ENCODE measurements around the gene SPNS3. TPM values are rescaled to one million over a fixed set of nuclear protein-coding genes. Genes with fewer than 3 reads are reported as not detected.
A peak's percentile ranks its signal among the peaks of the same experiment; 100 is the strongest.

Gene SPNS3
- total RNA-seq, 1 experiment from 2014 or later, result 15.9 TPM

DNA sequence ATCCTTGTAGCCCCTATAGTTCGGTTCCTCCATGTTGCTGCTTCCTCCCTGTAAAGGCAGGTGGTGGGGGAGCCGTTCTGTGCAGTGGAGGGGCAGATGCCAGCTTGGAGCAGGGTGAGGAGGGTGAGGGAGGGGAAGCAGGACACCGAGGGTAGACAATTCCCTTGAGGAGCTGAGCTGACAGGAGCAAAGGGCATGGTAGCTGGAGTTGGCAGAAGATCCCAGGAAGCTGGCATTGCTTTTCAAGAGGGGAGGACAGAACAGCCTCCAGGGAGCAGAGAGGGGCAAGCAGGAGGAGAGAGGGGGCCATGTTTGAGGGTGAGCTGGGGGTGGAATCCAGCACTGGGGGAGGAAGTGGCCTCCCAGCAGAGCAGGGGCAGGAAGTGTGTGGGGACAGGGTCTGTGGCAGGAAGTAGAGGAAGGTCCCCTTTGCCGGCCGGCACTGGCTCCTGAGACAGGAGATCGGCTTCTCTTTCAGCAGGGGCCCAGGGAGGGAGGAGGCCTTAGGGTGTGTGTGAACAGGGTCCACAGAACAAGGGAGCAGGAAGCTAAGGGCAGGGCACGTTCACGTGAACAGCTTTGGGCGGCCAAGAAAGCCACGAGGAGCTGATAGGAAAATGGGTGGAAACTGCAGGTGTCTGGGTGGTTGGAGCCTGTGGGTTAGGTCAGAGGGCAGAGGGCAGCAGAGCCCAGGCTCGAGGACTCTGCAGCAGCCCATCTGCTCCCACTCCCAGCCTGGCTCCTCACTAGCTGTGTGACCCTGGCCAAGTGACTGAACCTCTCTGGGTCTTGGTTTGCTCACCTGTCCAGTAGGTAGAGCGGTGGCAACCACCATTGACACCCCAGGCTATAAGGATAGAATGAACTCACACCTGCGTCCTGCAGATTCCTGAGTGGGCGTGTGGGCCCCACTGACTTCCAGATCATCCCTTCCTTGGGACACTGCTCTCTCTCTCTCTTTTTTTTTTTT, 47.5 kb downstream of the SPNS3 start:
- no peaks in the 10 kb centered on the region for H3K36me3 ChIP-seq (ENCODE audit: low read depth)
- no peaks in the 10 kb centered on the region for H3K9me3 ChIP-seq (ENCODE audit: insufficient read depth, low read depth)
- ChIA-PET POLR2A (ENCODE audit: unreplicated experiment) (interaction anchor here (0.5 kb wide), 1 partner anchor 74 kb away, joined by 3 read pairs; the partner anchor contains the start of gene MYBBP1A), CTCF (interaction anchor here (0.6 kb wide), 1 partner anchor 24 kb away, joined by 3 read pairs; no protein-coding TSS in a partner anchor)
- peaks cover 64% of the 10 kb centered on the region for H3F3A ChIP-seq (ENCODE audit: insufficient read depth, low read depth)
- peak overlapping the region; percentile 87 for H3K4me2 ChIP-seq
- H3K4me3 ChIP-seq, result no peak overlapping the region
- DNase-seq, result no peak
- peaks cover 20% of the 10 kb centered on the region for H3K79me2 ChIP-seq (ENCODE audit: low read depth)
- no peaks in the 10 kb centered on the region for H4K20me1 ChIP-seq (ENCODE audit: insufficient read depth)
- peaks cover 87% of the 10 kb centered on the region for H3K4me1 ChIP-seq (replicated peaks; ENCODE audit: insufficient read depth)
- peak overlapping the region; percentile 96 for H3K27ac ChIP-seq
- H2AFZ ChIP-seq, result no peak overlapping the region
- TF ChIP-seq EZH2 (IDR thresholded peaks at IDR 0.05; ENCODE audit: low read depth), result no peak
- TF ChIP-seq, protein P1, sequence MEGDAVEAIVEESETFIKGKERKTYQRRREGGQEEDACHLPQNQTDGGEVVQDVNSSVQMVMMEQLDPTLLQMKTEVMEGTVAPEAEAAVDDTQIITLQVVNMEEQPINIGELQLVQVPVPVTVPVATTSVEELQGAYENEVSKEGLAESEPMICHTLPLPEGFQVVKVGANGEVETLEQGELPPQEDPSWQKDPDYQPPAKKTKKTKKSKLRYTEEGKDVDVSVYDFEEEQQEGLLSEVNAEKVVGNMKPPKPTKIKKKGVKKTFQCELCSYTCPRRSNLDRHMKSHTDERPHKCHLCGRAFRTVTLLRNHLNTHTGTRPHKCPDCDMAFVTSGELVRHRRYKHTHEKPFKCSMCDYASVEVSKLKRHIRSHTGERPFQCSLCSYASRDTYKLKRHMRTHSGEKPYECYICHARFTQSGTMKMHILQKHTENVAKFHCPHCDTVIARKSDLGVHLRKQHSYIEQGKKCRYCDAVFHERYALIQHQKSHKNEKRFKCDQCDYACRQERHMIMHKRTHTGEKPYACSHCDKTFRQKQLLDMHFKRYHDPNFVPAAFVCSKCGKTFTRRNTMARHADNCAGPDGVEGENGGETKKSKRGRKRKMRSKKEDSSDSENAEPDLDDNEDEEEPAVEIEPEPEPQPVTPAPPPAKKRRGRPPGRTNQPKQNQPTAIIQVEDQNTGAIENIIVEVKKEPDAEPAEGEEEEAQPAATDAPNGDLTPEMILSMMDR (conservative IDR thresholded peaks at IDR 0.05), result no peak
- no peaks in the 10 kb centered on the region for H3K9me2 ChIP-seq (ENCODE audit: insufficient read depth)
- no peaks in the 10 kb centered on the region for H3K27me3 ChIP-seq (ENCODE audit: insufficient read depth, low read depth)
- no TSS peak for BruUV-seq (replicated peaks)
- intact Hi-C loops (cut with micrococcal nuclease; ENCODE audit: unreplicated experiment), result no loop called here

DNA sequence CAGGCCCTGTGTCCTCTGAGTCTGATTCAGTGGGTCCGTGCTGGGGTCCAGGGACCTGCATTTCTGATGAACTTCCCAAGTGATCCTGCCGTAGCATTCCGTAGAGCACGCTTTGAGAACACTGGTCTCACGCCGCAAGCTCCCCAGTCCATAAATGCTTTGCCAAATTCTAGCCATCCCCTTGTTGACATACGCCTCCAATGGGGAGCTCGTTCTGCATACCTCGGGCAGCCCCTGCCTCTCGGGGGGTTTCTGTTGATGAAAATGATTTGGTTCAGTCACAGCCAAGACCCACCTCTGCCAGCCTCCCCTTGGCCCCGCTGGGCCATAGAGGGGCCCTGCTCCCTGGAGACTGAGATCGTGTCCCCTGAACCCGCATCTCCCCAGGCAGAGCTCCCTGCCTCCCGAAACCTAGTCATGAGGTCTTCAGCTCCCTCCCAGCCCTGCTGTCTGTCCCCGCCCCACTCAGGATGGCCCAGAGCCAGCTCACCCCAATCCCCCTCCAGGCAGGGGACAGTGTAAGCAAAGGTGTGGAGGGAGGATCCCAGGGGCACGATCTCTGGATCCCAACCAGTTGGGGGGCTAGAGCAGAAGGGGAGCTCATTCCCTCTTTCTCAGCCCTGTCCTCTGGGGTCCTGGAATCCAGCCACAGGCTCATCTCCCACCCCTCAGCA, 48.7 kb downstream of the SPNS3 start:
- intact Hi-C loops (cut with micrococcal nuclease; ENCODE audit: unreplicated experiment), result loop anchor here (1.0 to 2.0 kb wide), 2 partner anchors 14 to 31 kb away; no protein-coding TSS in a partner anchor
- Histone ChIP-seq H3K4me2 (peak overlapping the region; percentile 87), H3K36me3 (ENCODE audit: low read depth) (no peaks in the 10 kb centered on the region), H2AFZ (no peak overlapping the region), H3K27me3 (ENCODE audit: insufficient read depth, low read depth) (no peaks in the 10 kb centered on the region), H3F3A (ENCODE audit: insufficient read depth, low read depth) (peaks cover 54% of the 10 kb centered on the region), H3K79me2 (ENCODE audit: low read depth) (peaks cover 20% of the 10 kb centered on the region), H3K27ac (peak overlapping the region; percentile 96), H3K4me1 (replicated peaks; ENCODE audit: insufficient read depth) (peaks cover 75% of the 10 kb centered on the region), H4K20me1 (ENCODE audit: insufficient read depth) (no peaks in the 10 kb centered on the region), H3K4me3 (peak overlapping the region; percentile 53), H3K9me3 (ENCODE audit: insufficient read depth, low read depth) (no peaks in the 10 kb centered on the region), H3K9me2 (ENCODE audit: insufficient read depth) (no peaks in the 10 kb centered on the region)
- peak; percentile 57 to 74 for DNase-seq
- CTCF ChIA-PET, result interaction anchor here (0.9 kb wide), 1 partner anchor 62 kb away, joined by 7 read pairs; no protein-coding TSS in a partner anchor
- TF ChIP-seq EZH2 (IDR thresholded peaks at IDR 0.05; ENCODE audit: low read depth), result no peak
- TF ChIP-seq, protein P1 (conservative IDR thresholded peaks at IDR 0.05), result no peak
- POLR2A ChIA-PET (ENCODE audit: unreplicated experiment), result interaction anchor here (0.6 to 1.1 kb wide), 5 partner anchors 15 to 72 kb away, joined by 3 to 5 read pairs (median 3); partner anchors contain the start of genes MYBBP1A and SPNS2
- no TSS peak for BruUV-seq (replicated peaks)
